Fibroblast of peridontal ligament (primary cell): Measurements from ENCODE around the gene CACNA1B.
"Not testable (repeated sequence)": the region's sequence is repeated elsewhere in the genome, so short reads cannot be mapped to it uniquely, and the experiment has no call there.

ENCODE experiments used
- DNase-seq: peaks from one replicate; pipeline ENCODE4 v3.0.0-alpha.2; 2010; ENCODE audit errors: extremely low read depth

The CACNA1B gene

DNA sequence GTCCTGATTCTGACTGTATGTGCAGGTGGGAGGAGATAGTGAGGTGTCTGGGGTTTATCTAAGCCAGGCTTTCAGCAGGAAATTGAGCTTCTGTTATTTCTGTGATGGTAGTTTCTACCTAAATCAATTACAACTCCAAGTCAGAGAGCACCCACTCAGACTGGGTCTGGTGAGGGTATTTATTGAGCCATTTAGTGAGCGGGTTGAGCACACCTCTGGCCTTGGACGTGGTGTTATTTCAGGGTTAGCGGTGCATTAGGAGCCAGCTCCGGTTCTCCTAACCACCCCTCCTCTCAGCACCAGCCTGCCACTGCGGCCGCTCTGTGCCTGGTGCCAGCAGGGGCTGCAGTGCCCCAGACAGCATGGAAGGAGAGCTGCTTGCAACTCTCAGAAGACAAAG lies 238.9 kb downstream of the CACNA1B start:
- DNase-seq = no peak

DNA sequence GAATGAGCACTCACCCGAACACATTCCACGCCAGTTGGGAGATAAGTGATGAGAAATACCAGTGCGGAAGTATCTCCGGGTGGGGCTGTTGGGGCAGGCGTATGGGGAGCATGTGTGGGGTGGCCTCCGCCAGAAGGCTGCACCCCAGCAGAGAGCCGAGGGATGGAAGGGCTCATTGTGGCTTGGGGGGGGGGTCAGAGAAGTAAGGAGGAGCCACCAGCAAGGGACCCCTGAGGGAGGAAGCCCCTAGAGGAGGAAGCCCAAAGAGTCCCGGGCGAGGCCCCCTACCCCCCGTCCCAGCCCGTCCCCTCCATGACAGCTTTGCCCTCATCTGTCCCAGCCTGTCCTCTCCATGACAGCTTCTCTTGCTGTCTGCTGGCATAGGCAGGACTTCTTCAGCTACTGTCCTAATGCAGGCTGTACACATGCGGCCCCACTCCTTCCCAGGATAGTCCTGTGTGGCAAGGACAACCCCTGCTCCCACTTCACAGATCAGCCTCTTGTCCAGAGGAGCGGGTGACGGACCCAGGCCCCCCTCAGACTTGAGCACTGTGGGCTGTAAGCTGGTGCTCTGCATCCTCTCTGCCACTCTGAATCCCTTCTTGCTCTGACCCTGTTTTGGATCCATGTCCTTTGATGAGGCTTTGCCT lies 239.6 kb downstream of the CACNA1B start:
- no peak for DNase-seq

DNA sequence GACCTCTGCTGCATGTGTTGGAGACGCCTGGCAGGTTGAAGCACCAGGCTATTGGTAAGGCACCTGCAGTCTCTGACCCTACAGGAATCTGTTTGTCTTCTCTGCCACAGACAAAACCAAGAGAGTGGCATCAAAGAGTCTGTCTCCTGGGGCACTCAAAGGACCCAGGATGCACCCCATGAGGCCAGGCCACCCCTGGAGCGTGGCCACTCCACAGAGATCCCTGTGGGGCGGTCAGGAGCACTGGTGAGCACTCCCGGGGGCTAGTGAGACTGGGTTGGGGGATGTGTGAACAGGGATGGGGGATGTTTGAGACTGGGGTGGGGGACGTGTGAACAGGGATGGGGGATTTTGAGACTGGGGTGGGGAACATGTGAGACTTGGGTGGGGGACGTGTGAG lies 240.3 kb downstream of the CACNA1B start:
- DNase-seq = no peak

DNA sequence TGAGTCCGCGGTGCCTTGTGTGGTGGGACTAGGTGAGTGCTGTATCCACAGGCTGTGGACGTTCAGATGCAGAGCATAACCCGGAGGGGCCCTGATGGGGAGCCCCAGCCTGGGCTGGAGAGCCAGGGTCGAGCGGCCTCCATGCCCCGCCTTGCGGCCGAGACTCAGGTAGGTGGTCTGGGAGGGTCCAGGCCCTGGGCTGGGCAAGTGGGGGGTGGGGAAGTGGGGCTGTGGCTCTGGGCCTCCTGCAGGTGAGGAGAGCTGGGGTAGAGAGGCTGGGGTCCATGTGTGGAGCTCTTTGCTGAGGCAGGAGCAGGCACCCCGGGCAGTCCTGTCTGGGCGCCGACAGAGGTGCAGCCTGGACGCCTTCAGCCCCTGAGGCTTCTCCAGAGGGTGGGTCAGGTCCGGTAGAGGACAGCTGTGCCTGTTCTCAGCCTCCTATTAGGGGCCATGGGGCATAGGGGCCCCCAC lies 241.1 kb downstream of the CACNA1B start:
- DNase-seq = no peak

DNA sequence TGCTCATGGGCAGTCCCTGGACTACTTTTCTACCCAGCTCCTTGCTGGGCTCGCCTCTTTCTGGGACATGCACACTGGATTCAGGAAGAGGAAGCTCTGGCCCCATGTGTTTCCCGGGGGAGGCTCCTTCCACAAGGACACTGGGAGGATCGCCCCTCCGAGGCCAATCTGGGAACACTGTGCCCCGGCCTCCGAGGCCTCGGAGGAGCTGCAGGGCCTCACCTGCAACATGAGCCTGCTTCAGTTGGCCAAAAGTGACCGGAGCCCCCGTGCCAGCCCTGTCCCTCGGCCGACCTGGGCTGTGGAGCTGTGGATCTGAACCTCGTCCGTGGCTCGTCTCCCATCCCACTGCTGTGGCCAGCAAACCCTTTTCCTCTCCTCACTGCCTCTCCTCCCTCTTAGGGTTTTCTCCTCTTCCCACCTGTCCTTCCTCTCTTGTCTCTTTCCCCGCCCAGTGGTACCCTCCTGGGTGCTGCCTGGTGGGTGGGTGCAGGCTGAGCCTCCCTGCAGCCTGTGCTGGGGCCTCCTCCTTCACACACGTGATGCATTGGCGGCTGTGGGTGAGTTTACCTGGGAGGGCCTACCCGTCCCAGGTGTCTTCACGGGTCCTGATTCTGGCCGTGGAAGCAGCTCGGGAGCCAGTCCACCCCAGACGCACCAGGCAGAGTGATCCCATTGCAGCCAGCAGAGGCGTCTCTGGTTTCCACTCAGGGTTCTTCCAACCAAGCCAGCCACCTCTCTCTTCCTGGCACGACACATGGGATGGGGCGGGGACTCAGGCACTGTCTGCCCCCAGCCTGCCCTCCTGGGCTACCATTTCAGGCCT lies 241.8 kb downstream of the CACNA1B start:
- DNase-seq = no peak

DNA sequence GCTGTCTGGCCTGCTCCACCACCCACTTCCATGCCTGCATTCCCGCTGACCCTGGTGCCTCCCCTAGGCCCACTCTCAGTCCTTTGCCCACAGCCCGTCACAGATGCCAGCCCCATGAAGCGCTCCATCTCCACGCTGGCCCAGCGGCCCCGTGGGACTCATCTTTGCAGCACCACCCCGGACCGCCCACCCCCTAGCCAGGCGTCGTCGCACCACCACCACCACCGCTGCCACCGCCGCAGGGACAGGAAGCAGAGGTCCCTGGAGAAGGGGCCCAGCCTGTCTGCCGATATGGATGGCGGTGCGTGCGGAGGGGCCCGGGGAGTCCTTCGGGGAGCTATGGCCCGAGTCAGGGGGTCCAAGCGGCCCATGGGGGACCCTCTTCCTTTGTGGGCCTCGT lies 242.5 kb downstream of the CACNA1B start:
- no peak for DNase-seq

DNA sequence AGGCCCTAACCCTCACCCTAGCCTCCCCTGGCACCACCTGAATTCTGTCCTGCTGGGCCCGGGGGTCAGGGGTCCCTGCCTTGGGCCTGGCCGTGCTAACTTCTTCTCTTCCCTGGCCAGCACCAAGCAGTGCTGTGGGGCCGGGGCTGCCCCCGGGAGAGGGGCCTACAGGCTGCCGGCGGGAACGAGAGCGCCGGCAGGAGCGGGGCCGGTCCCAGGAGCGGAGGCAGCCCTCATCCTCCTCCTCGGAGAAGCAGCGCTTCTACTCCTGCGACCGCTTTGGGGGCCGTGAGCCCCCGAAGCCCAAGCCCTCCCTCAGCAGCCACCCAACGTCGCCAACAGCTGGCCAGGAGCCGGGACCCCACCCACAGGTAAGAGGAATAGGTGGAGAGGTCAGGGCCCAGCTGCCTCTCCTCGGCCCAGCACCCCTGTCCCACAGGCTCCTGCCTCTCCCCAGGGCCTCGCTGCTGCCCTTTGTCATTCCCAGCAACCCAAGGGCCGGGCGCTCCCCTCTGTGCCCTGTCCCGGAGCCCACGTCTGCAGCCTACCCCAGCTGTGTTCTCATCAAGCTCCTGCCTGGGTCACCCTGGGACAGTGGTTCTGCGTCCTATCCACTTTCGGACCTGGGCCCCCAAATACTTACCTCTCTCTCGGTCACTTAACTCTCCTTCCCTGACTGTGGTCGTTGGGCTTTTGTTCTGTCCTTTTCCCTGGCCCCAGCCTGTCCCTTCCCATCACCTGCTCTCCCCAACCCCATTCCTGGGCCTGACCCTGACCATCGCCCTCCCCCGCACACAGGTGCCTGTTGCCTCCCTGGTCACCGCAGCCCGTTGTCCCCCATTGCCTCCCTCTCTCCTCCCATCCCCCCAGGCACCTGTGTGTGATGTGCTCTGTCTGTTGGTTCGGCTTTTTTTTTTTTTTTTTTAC lies 243.2 kb downstream of the CACNA1B start:
- DNase-seq = no peak

DNA sequence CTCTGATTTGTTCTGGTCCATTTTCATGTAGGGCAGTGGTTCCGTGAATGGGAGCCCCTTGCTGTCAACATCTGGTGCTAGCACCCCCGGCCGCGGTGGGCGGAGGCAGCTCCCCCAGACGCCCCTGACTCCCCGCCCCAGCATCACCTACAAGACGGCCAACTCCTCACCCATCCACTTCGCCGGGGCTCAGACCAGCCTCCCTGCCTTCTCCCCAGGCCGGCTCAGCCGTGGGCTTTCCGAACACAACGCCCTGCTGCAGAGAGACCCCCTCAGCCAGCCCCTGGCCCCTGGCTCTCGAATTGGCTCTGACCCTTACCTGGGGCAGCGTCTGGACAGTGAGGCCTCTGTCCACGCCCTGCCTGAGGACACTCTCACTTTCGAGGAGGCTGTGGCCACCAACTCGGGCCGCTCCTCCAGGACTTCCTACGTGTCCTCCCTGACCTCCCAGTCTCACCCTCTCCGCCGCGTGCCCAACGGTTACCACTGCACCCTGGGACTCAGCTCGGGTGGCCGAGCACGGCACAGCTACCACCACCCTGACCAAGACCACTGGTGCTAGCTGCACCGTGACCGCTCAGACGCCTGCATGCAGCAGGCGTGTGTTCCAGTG lies 244.0 kb downstream of the CACNA1B start:
- DNase-seq = no peak

DNA sequence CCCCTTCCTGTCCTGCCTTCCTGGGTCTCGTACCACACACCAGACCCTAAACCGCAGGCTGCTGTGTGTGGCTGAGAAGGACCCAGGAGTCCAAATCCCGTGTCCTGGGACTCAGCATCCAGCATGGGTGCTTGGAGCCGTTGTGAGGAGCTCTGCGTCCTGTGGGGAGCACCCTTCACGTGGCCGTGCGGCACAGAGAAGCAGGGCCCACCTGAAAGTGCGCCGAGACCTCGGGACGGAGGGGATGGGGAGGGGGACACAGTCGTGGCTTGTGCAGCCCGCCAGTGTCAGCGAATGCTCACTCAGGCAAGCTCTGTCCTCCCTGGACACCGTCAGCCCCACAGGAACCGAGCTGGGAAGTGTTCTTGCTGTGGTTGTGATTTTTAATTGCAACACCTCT lies 244.6 kb downstream of the CACNA1B start:
- DNase-seq = no peak

DNA sequence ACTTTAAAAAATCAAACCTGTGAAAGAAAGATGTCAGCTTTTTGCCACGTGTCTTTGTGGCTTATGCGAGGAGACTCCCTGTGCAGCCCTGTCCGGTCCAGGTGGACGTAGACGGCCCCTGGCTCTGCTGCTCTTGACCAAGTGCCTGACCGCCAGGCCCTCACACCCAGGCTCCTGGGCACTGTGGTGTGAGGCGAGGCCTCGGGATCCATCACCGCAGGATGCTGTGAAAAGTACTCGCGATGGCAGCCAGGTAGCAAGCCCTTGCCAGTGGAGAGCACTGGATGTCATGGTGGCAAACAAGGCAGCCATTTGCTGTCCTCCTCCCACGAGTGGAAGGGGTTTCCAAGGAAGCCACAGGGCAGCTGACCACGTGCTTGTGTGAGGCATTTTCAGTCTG lies 245.1 kb downstream of the CACNA1B start:
- DNase-seq = no peak

DNA sequence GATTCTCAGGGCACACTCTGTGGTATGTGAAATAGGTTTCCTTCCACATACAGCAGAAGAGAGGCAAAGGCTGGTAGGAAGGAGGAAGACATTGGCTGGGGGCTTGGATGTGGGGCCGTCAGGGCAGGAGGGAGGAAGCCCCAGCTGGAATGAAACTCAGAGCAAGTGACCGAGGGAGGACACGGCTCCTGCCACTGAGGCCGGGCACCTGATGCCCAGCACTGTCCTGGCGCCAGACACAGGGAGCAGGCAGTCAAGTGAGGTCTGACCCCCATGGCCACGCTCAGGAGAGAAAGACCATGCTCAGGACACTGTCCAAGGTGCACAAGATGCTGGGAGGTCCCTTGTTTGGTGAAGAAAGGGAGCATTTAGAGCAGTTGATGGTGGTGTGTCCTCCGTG lies 245.5 kb downstream of the CACNA1B start:
- no peak for DNase-seq

DNA sequence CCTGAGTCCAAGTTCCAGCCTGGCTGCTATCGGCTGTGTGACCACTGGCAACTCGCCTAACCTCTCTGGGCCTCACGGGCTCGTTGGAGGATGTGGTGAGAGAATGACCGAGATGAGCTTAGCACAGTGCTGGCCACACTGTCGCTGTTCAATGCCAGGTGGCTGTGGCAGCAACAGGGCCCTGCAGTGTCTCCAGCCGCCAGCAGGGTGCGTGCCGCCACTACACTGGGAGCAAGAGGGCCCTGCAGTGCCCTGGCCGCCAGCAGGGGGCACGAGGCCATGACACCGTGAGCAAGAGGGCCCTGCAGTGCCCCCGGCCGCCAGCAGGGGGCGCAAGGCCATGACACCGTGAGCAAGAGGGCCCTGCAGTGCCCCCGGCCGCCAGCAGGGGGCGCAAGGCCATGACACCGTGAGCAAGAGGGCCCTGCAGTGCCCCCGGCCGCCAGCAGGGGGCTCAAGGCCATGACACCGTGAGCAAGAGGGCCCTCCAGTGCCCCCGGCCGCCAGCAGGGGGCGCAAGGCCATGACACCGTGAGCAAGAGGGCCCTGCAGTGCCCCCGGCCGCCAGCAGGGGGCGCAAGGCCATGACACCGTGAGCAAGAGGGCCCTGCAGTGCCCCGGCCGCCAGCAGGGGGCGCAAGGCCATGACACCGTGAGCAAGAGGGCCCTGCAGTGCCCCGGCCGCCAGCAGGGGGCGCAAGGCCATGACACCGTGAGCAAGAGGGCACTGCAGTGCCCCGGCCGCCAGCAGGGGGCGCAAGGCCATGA lies 248.7 kb downstream of the CACNA1B start:
- DNase-seq = not testable (repeated sequence)

DNA sequence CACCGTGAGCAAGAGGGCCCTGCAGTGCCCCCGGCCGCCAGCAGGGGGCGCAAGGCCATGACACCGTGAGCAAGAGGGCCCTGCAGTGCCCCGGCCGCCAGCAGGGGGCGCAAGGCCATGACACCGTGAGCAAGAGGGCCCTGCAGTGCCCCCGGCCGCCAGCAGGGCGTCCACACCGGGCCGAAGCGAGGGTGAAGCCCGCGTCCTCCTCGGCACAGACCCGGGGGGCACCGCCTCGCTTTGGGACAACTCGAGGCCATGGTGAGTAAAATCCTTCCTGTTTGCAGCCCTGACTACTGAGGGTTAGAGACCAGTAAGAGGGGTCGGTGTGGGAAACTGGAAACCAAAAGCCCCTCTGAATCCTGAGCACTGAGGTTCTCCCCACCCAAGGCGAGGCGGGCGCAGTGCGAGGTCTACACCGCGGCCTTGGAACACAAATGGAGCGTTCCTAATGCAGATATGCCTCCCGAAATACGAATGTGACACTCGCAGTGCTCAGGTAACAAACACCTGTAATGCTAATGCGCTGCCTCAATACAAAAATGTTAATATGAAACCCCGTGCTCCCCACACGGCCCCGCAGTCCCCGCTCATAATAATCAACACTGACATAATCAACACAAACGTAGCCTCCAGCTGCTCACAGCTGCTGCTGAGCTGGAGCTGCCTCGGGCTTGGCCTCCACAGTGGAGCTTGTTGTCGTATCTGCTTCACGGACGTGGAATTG lies 249.4 kb downstream of the CACNA1B start:
- DNase-seq = not testable (repeated sequence)

DNA sequence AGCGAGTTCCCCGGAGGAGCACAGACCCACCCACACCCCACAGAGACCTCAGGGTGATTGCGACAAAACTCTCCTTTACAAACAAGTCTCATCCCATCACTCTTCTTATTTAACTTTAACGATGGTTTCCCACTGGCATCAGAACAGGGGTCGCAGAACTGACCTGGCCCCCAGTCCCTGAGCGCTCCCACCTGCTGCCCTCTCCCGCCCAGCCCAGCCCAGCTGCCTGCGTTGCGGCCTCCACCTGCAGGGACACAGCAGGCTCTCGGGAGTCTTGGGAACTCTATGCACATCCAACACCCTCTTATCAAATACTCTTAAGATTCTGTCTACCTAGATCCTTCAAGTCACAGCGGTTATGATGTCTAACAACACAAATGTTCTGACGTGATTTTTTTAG lies 250.4 kb downstream of the CACNA1B start:
- not testable (repeated sequence) for DNase-seq

DNA sequence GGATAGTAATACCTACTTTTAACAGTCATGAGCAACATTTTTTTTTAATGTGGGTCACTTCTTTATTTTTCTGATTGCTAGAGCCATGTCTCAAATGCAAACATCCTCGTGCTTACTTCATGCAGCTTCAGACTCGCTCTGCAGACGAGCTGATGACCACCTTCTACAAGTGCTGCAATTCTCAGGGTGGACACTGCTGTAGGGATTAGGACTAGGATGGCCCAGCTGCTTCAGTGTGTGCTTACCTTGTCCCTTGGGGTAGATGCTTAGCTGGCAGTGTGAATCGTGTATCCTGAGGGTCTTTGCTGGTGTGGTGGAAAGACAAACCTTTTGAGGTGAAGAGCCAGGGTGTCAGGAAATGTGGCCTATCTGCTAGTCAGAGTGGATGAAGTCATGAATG lies 251.7 kb downstream of the CACNA1B start:
- DNase-seq = not testable (repeated sequence)

DNA sequence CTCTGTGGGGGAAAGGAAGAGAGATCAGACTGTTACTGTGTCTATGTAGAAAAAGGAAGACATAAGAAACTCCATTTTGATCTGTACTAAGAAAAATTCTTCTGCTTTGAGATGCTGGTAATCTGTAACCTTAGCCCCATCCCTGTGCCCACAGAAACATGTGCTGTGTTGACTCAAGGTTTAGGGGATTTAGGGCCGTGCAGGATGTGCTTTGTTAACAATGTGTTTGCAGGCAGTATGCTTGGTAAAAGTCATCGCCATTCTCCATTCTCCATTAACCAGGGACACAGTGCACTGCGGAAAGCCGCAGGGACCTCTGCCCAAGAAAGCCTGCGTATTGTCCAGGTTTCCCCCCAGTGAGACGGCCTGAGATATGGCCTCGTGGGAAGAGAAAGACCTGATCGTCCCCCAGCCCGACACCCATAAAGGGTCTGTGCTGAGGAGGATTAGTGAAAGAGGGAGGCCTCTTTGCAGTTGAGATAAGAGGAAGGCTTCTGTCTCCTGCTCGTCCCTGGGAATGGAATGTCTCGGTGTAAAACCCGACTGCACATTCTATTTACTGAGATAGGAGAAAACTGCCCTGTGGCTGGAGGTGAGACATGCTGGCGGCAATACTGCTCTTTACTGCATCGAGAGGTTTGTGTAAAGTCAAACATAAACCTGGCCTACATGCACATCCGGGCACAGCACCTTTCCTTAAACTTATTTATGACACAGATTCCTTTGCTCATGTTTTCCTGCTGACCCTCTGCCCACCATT lies 255.5 kb downstream of the CACNA1B start:
- not testable (repeated sequence) for DNase-seq

DNA sequence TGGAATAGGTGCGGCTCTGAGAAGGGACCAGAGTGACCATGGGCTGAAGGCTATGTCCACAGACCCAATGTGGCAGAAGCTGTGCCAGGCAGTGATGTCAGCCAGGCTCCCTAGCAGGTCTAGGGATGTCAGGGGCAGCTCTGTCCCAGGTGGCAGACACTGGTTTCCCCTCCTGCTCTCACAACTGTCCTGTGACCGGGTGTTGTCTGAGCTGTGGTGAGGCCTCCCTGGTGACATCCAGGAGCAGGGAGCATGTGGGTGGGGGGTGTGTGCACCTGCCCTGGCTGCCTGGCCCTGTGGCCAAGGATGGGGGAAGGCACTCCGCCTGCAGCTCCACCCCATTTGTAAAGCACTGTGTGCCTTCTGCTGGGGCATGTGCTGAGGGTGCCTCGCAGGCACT lies 257.0 kb downstream of the CACNA1B start:
- not testable (repeated sequence) for DNase-seq

DNA sequence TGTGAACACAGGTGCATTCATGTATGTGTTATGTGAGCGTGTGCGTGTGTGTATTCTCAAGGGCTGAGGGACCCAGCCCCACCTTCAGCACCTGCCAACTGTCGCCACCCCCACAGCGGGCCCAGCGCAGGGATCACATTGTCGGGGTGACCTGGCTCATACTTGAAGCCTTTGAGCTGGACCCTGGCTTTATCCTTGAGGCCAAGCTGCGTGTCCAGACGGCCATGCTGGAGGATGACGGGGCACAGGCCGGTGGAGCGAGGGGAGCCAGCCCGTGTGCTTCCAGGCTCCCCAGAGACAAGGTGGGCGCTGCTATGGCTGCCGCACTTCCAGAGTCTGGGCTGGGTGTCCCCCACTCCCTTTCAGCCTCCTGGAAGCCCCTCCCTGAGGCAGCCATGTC lies 261.5 kb downstream of the CACNA1B start:
- DNase-seq = not testable (repeated sequence)

DNA sequence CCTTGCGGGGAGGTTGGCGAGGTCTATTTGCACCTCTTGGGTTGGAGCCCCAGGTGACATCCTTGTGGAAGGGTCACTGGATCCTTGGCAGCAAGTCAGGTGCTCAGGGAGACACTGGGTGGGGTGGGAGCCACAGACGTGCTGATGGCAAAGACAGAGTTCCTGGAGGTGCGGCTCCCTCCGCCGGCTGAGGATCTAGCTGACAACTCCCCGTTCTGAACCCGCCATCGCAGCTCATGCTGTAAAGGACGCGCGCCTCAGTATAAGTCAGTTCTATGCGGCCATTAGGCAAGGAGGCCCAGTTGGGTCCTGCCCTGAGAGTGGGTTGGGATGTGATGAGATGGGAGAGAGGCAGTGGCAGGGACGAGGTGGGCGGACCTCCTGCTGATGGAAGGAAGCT lies 263.4 kb downstream of the CACNA1B start:
- not testable (repeated sequence) for DNase-seq
